ENCODE data around the gene GIPC2.
"Not testable (repeated sequence)": the region's sequence is repeated elsewhere in the genome, so short reads cannot be mapped to it uniquely, and the experiment has no call there.

Gene GIPC2

GRCh38 chr1:78070210-78070609 is 24.4 kb downstream of the GIPC2 start:
- no peak for DNase-seq

GRCh38 chr1:78070758-78071157 is 25.0 kb downstream of the GIPC2 start:
- DNase-seq: no peak

- no peak for DNase-seq
Observed at GRCh38 chr1:78071696-78072095, 25.9 kb downstream of the GIPC2 start.

- DNase-seq: no peak
Observed at GRCh38 chr1:78072216-78072615, 26.4 kb downstream of the GIPC2 start.

- no peak for DNase-seq
Observed at GRCh38 chr1:78073441-78073840, 27.7 kb downstream of the GIPC2 start.

GRCh38 chr1:78075621-78076020 is 29.9 kb downstream of the GIPC2 start:
- no peak for DNase-seq

GRCh38 chr1:78078358-78078757 is 32.6 kb downstream of the GIPC2 start:
- no peak for DNase-seq

GRCh38 chr1:78079580-78079979 is 33.8 kb downstream of the GIPC2 start:
- DNase-seq: no peak

GRCh38 chr1:78080767-78081166 is 35.0 kb downstream of the GIPC2 start:
- no peak for DNase-seq

- no peak for DNase-seq
Observed at GRCh38 chr1:78081980-78082860, 36.5 kb downstream of the GIPC2 start.

GRCh38 chr1:78084639-78085038 is 38.9 kb downstream of the GIPC2 start:
- not testable (repeated sequence) for DNase-seq

- no peak for DNase-seq
Observed at GRCh38 chr1:78086697-78087096, 40.9 kb downstream of the GIPC2 start.

- DNase-seq: no peak
Observed at GRCh38 chr1:78088015-78088414, 42.2 kb downstream of the GIPC2 start.

GRCh38 chr1:78088486-78088885 is 42.7 kb downstream of the GIPC2 start:
- DNase-seq: no peak

GRCh38 chr1:78089010-78089409 is 43.2 kb downstream of the GIPC2 start:
- no peak for DNase-seq

GRCh38 chr1:78090472-78091133 is 44.8 kb downstream of the GIPC2 start:
- DNase-seq: no peak

- no peak for DNase-seq
Observed at GRCh38 chr1:78091215-78091813, 45.5 kb downstream of the GIPC2 start.

GRCh38 chr1:78091886-78092285 is 46.1 kb downstream of the GIPC2 start:
- DNase-seq: no peak

- DNase-seq: no peak
Observed at GRCh38 chr1:78092643-78093042, 46.9 kb downstream of the GIPC2 start.

- no peak for DNase-seq
Observed at GRCh38 chr1:78093560-78093959, 47.8 kb downstream of the GIPC2 start.

- DNase-seq: no peak
Observed at GRCh38 chr1:78094639-78095038, 48.9 kb downstream of the GIPC2 start.

GRCh38 chr1:78095593-78095992 is 49.8 kb downstream of the GIPC2 start:
- DNase-seq: no peak

- DNase-seq: no peak
Observed at GRCh38 chr1:78096017-78096416, 50.3 kb downstream of the GIPC2 start.

- no peak for DNase-seq
Observed at GRCh38 chr1:78096976-78097375, 51.2 kb downstream of the GIPC2 start.
